HEK293T (cell line): ENCODE measurements around the gene HASPIN.
"Not testable (repeated sequence)": the region's sequence is repeated elsewhere in the genome, so short reads cannot be mapped to it uniquely, and the experiment has no call there.

Source experiments
- CTCF ChIA-PET: fragments of 350-600 bp; formaldehyde crosslinking; extraction: SDS; loops from one replicate; lab custom pipeline; 2021; ENCODE audit warnings: antibody characterized with exemption, inconsistent platforms; lab: Yijun Ruan, JAX
- POLR2A ChIA-PET: fragments of 350-600 bp; formaldehyde crosslinking; extraction: SDS; loops from one replicate; lab custom pipeline; 2020; ENCODE audit warnings: antibody characterized with exemption, inconsistent platforms; lab: Yijun Ruan, JAX
- DNase-seq: peaks from one replicate; pipeline ENCODE4 v3.0.0; 2012; ENCODE audit warnings: mixed read lengths; ENCODE audit errors: extremely low spot score
- ARNT ChIP-seq: fragments of 450-650 bp; IDR thresholded peaks from 2 replicates; pipeline ENCODE4 v1.6.1; 2017; ENCODE audit warnings: mild to moderate bottlenecking
- BHLHE40 ChIP-seq: fragments of 450-650 bp; IDR thresholded peaks from 2 replicates; pipeline ENCODE4 v1.6.1; 2016; ENCODE audit warnings: mild to moderate bottlenecking, moderate library complexity, borderline replicate concordance
- CTBP1 ChIP-seq: fragments of 450-650 bp; IDR thresholded peaks from 2 replicates; pipeline ENCODE4 v1.6.1; 2016; ENCODE audit warnings: borderline replicate concordance
- ELF4 ChIP-seq: fragments of 450-650 bp; IDR thresholded peaks from 2 replicates; pipeline ENCODE4 v1.6.1; 2017; ENCODE audit warnings: antibody characterized with exemption
- FOXA1 ChIP-seq: fragments of 450-650 bp; IDR thresholded peaks from 2 replicates; pipeline ENCODE4 v1.6.1; 2016; ENCODE audit warnings: mild to moderate bottlenecking
- FOXK2 ChIP-seq: fragments of 450-650 bp; IDR thresholded peaks from 2 replicates; pipeline ENCODE4 v1.6.1; 2016; ENCODE audit warnings: mild to moderate bottlenecking
- FOXM1 ChIP-seq: fragments of 450-650 bp; IDR thresholded peaks from 2 replicates; pipeline ENCODE4 v1.6.1; 2017; ENCODE audit warnings: mild to moderate bottlenecking, borderline replicate concordance
- HDGF ChIP-seq: fragments of 450-650 bp; IDR thresholded peaks from 2 replicates; pipeline ENCODE4 v1.6.1; 2017; ENCODE audit warnings: antibody characterized with exemption, borderline replicate concordance
- L3MBTL2 ChIP-seq: fragments of 450-650 bp; conservative IDR thresholded peaks from 2 replicates; pipeline ENCODE4 v1.6.1; 2016; ENCODE audit warnings: mild to moderate bottlenecking
- LEF1 ChIP-seq: fragments of 450-650 bp; IDR thresholded peaks from 2 replicates; pipeline ENCODE4 v1.6.1; 2017; ENCODE audit warnings: mild to moderate bottlenecking, borderline replicate concordance
- NFRKB ChIP-seq: fragments of 450-650 bp; IDR thresholded peaks from 2 replicates; pipeline ENCODE4 v1.6.1; 2016; ENCODE audit warnings: mild to moderate bottlenecking, moderate library complexity
- SP1 ChIP-seq: fragments of 450-650 bp; IDR thresholded peaks from 2 replicates; pipeline ENCODE4 v1.6.1; 2017
- SUZ12 ChIP-seq: fragments of 450-650 bp; IDR thresholded peaks from 2 replicates; pipeline ENCODE4 v1.6.1; 2016; ENCODE audit warnings: mild to moderate bottlenecking
- TARDBP ChIP-seq: fragments of 450-650 bp; IDR thresholded peaks from 2 replicates; pipeline ENCODE4 v1.6.1; 2016
- ZNF384 ChIP-seq: fragments of 450-650 bp; IDR thresholded peaks from 2 replicates; pipeline ENCODE4 v1.6.1; 2016
- TF ChIP-seq, protein P1 (sequence below): fragments of 450-650 bp; IDR thresholded peaks from 2 replicates; pipeline ENCODE4 v1.6.1; 2016

HASPIN gene

GRCh38 chr17:3727041-3727440 is 3.3 kb downstream of the HASPIN start:
- ChIA-PET POLR2A (interaction anchor here (1.6 kb wide), 1 partner anchor 119 kb away, joined by 3 read pairs; the partner anchor contains the start of gene NCBP3), CTCF (interaction anchor here (0.6 to 0.9 kb wide), 2 partner anchors 11 to 719 kb away, joined by 3 to 5 read pairs; no protein-coding TSS in a partner anchor)
- TF ChIP-seq ELF4 (no peak), ARNT (no peak), NFRKB (no peak), L3MBTL2 (no peak), SP1 (no peak)
- DNase-seq = no peak

DNA sequence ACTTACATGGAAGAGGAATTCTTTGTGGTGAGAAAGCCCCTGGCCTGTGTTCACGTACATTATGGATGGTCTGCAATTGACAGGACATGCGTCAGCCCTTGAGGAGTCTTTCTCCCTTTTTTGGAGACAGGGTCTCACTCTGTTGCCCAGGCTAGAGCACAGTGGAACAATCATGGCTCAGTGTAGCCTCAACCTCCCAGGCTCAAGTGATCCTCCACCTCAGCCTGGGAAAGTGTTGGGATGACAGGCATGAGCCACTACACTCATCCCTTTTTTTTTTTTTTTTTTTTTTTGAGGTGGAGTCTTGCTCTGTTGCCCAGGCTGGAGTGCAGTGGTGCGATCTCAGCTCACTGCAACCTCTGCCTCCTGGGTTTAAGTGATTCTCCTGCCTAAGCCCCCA is 4.4 kb downstream of the HASPIN start:
- not testable (repeated sequence) for DNase-seq
- CTCF ChIA-PET = interaction anchor here (0.9 kb wide), 1 partner anchor 10 kb away, joined by 3 read pairs; no protein-coding TSS in a partner anchor
- POLR2A ChIA-PET = interaction anchor here (1.6 kb wide), 1 partner anchor 118 kb away, joined by 3 read pairs; the partner anchor contains the start of gene NCBP3

GRCh38 chr17:3729881-3730280 is 6.2 kb downstream of the HASPIN start:
- TF ChIP-seq ZNF384 (no peak), LEF1 (no peak), L3MBTL2 (no peak), ELF4 (no peak), FOXA1 (no peak), NFRKB (no peak), FOXM1 (no peak), SUZ12 (no peak), FOXK2 (no peak)
- TF ChIP-seq, protein P1, sequence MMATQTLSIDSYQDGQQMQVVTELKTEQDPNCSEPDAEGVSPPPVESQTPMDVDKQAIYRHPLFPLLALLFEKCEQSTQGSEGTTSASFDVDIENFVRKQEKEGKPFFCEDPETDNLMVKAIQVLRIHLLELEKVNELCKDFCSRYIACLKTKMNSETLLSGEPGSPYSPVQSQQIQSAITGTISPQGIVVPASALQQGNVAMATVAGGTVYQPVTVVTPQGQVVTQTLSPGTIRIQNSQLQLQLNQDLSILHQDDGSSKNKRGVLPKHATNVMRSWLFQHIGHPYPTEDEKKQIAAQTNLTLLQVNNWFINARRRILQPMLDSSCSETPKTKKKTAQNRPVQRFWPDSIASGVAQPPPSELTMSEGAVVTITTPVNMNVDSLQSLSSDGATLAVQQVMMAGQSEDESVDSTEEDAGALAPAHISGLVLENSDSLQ = no peak
- ChIA-PET POLR2A (no interaction called here), CTCF (interaction anchor here (1.1 kb wide), 1 partner anchor 8 kb away, joined by 3 read pairs; no protein-coding TSS in a partner anchor)
- no peak for DNase-seq

GRCh38 chr17:3730881-3731429 is 7.3 kb downstream of the HASPIN start:
- TF ChIP-seq SP1 (no peak), HDGF (no peak), FOXA1 (no peak), BHLHE40 (no peak), TARDBP (no peak), ELF4 (no peak), CTBP1 (no peak), SUZ12 (no peak), ARNT (no peak), FOXM1 (no peak), LEF1 (no peak), NFRKB (no peak), ZNF384 (no peak), FOXK2 (no peak), L3MBTL2 (no peak)
- TF ChIP-seq, protein P1 = no peak
- CTCF ChIA-PET = no interaction called here
- POLR2A ChIA-PET = no interaction called here
- no peak for DNase-seq

GRCh38 chr17:3732210-3732621 is 8.5 kb downstream of the HASPIN start:
- POLR2A ChIA-PET = interaction anchor here (1.5 kb wide), 1 partner anchor 9 kb away, joined by 6 read pairs; the partner anchor contains the start of gene HASPIN
- CTCF ChIA-PET = interaction anchor here (0.8 kb wide), 1 partner anchor 93 kb away, joined by 3 read pairs; no protein-coding TSS in a partner anchor
- no peak for TF ChIP-seq HDGF
- no peak for TF ChIP-seq FOXA1
- no peak for TF ChIP-seq ZNF384
- TF ChIP-seq L3MBTL2 = no peak
- TF ChIP-seq ARNT = no peak
- TF ChIP-seq SUZ12 = no peak
- no peak for TF ChIP-seq TARDBP
- TF ChIP-seq CTBP1 = no peak
- no peak for TF ChIP-seq NFRKB
- TF ChIP-seq LEF1 = no peak
- TF ChIP-seq SP1 = no peak
- TF ChIP-seq, protein P1 = no peak
- TF ChIP-seq FOXK2 = no peak
- TF ChIP-seq ELF4 = no peak
- TF ChIP-seq BHLHE40 = no peak
- no peak for TF ChIP-seq FOXM1
- DNase-seq = no peak

- CTCF ChIA-PET = interaction anchor here (0.6 to 1.1 kb wide), 3 partner anchors 16 to 52 kb away, joined by 3 read pairs; no protein-coding TSS in a partner anchor
- DNase-seq, POLR2A ChIA-PET: not testable (repeated sequence)
Observed at GRCh38 chr17:3734911-3735276, 11.2 kb downstream of the HASPIN start.

- TF ChIP-seq FOXK2 (no peak), FOXA1 (no peak), CTBP1 (no peak), TARDBP (no peak), HDGF (no peak), SUZ12 (no peak), FOXM1 (no peak), NFRKB (no peak), SP1 (no peak), BHLHE40 (no peak), ELF4 (no peak), LEF1 (no peak), ZNF384 (no peak), L3MBTL2 (no peak), ARNT (no peak)
- TF ChIP-seq, protein P1 = no peak
- POLR2A ChIA-PET = no interaction called here
- CTCF ChIA-PET = interaction anchor here (0.9 kb wide), 1 partner anchor 157 kb away, joined by 3 read pairs; the partner anchor contains the start of gene CAMKK1
- DNase-seq = no peak
Observed at GRCh38 chr17:3735515-3735914, 11.8 kb downstream of the HASPIN start.
